ENCODE data around the gene DOK5. TPM values are rescaled to one million over a fixed set of nuclear protein-coding genes. Genes with fewer than 3 reads are reported as not detected.

Gene DOK5
- total RNA-seq = 0.67 TPM in 1 of 2 replicates, not detected in the other

DNA sequence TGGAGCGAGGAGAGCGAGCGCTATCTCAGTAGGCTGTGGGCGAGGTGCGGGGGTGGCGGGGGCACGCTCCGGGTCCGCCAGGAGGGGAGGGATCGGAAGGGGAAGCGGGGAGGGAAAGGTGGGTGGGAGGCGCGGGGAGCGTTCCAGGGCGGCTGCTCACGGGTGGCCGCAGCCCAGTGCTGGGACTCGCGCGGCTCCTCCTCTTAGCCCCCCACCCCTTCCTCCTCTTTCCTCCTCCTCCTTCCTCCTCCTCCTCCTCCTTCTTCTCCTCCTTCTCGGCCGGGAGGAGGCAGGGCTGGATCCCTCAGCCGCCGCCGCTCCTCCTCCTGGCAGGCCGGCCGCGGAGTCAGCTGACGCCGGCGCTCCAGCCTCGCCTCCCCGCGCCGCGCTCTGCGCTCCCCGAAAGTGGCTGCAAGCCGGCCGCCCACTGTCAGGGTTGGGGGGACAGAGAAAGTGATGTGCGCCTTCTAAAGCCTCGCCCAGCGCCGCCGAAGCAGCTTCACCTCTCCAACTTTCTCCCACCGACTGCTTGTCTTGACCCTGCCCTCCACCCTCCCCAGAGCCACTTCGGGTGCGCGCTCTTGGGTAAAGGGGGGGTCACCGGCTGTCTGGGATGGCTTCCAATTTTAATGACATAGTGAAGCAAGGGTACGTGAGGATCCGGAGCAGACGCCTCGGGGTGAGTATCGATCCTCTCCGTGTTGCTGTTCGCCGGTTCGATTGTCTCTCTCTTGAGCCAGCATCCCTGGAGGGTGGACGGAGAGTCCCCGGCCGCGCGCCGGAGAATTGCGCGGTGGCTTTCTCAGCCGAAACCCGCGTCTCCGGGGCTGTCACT lies at the start of gene DOK5:
DOK5 (plus strand) TSS at position 260 of the 835 bp plus-strand sequence; CDS start at position 614, 354 bp downstream.

